Ovary (tissue), 3 donors: Measurements from ENCODE around the gene PCDHGB7.

Experiments used
- CTCF ChIP-seq, 3 donors: fragments of 450-650 bp in 2 of 3; fragments of 200-600 bp in 1 of 3; IDR thresholded peaks; one replicate each; pipeline versions ENCODE4 v1.5.1 to v1.8.0; 2016 to 2022; ENCODE audit warnings: antibody characterized with exemption in 3 of 3, mild to moderate bottlenecking in 1 of 3
- EP300 ChIP-seq: sonication (generic); formaldehyde crosslinking; IDR thresholded peaks from one replicate; pipeline ENCODE4 v1.6.1; 2017; ENCODE audit warnings: antibody characterized with exemption
- POLR2A ChIP-seq: fragments of 450-650 bp; IDR thresholded peaks from one replicate; pipeline ENCODE4 v1.6.1; 2017; ENCODE audit warnings: antibody characterized with exemption, mild to moderate bottlenecking, moderate library complexity
- donor health status: DM: no; HTN: no; CAD: no.

GRCh38 chr5:141422742-141423291, 5.3 kb downstream of the PCDHGB7 start:
- no peak for TF ChIP-seq CTCF (IDR thresholded peaks at IDR 0.05)
- TF ChIP-seq POLR2A = no peak
- TF ChIP-seq EP300 = no peak
